DOHH2 (cell line): ENCODE measurements around the gene KYAT1.
"Not testable (repeated sequence)": the region's sequence is repeated elsewhere in the genome, so short reads cannot be mapped to it uniquely, and the experiment has no call there.

Source experiments
- H3F3A ChIP-seq: fragments of 200-600 bp; sonication (generic), shearing (Covaris generic); 2 replicates; pipeline ENCODE4 v1.6.0; 2016; ENCODE audit warnings: antibody characterized with exemption, mild to moderate bottlenecking; ENCODE audit not compliant: control insufficient read depth, insufficient read depth
- H3K27ac ChIP-seq: fragments of 200-600 bp; sonication (generic); 2 replicates; pipeline ENCODE4 v1.5.1; 2014; ENCODE audit warnings: low read depth, mild to moderate bottlenecking, low read length, moderate library complexity
- H3K27me3 ChIP-seq: fragments of 200-600 bp; sonication (generic); 2 replicates; pipeline ENCODE4 v1.6.1; 2014; ENCODE audit warnings: mild to moderate bottlenecking, low read length, mixed read lengths; ENCODE audit not compliant: control insufficient read depth
- H3K36me3 ChIP-seq: fragments of 200-600 bp; sonication (generic); 2 replicates; pipeline ENCODE4 v1.6.1; 2014; ENCODE audit warnings: mild to moderate bottlenecking, low read length, moderate library complexity, mixed read lengths; ENCODE audit not compliant: control insufficient read depth
- H3K4me1 ChIP-seq: fragments of 200-600 bp; sonication (generic); 2 replicates; pipeline ENCODE4 v1.6.1; 2014; ENCODE audit warnings: mild to moderate bottlenecking, low read length, mixed read lengths; ENCODE audit not compliant: control insufficient read depth
- H3K4me2 ChIP-seq: fragments of 200-600 bp; sonication (generic); 2 replicates; pipeline ENCODE4 v1.6.0; 2014; ENCODE audit warnings: mild to moderate bottlenecking, low read length, moderate library complexity
- H3K4me3 ChIP-seq: fragments of 200-600 bp; sonication (generic); 2 replicates; pipeline ENCODE4 v1.5.1; 2014; ENCODE audit warnings: mild to moderate bottlenecking, low read length, mixed read lengths
- H3K79me2 ChIP-seq: fragments of 200-600 bp; sonication (generic); 2 replicates; pipeline ENCODE4 v1.6.1; 2014; ENCODE audit warnings: mild to moderate bottlenecking, low read length, mixed read lengths; ENCODE audit not compliant: control insufficient read depth
- H3K9me2 ChIP-seq: fragments of 200-600 bp; sonication (generic); replicated peaks from 2 replicates; pipeline ENCODE4 v1.6.1; 2014; ENCODE audit warnings: mild to moderate bottlenecking, low read length, mixed read lengths; ENCODE audit not compliant: control insufficient read depth
- H3K9me3 ChIP-seq: fragments of 200-600 bp; sonication (generic); 2 replicates; pipeline ENCODE4 v1.6.1; 2014; ENCODE audit warnings: antibody characterized with exemption, low read length, mixed read lengths; ENCODE audit not compliant: control insufficient read depth, insufficient read depth
- H4K20me1 ChIP-seq: fragments of 200-600 bp; sonication (generic); 2 replicates; pipeline ENCODE4 v1.6.0; 2014; ENCODE audit warnings: low read depth, mild to moderate bottlenecking, antibody characterized with exemption, low read length, moderate library complexity; ENCODE audit not compliant: control insufficient read depth, insufficient read depth
- EZH2phosphoT487 ChIP-seq: fragments of 200-600 bp; sonication (generic); IDR thresholded peaks from 2 replicates; pipeline ENCODE4 v1.6.1; 2017; ENCODE audit warnings: borderline replicate concordance, mild to moderate bottlenecking, antibody characterized with exemption, low read length, moderate library complexity, mixed read lengths
- TF ChIP-seq, protein P1 (sequence below): fragments of 200-600 bp; sonication (generic); IDR thresholded peaks from one replicate; pipeline ENCODE4 v1.5.1; 2014; ENCODE audit warnings: antibody characterized with exemption, mild to moderate bottlenecking, low read depth, low read length; ENCODE audit not compliant: poor library complexity, severe bottlenecking

KYAT1 gene

GRCh38 chr9:128845186-128845931 is 36.4 kb downstream of the KYAT1 start:
- TF ChIP-seq EZH2phosphoT487: no peak
- TF ChIP-seq, protein P1, sequence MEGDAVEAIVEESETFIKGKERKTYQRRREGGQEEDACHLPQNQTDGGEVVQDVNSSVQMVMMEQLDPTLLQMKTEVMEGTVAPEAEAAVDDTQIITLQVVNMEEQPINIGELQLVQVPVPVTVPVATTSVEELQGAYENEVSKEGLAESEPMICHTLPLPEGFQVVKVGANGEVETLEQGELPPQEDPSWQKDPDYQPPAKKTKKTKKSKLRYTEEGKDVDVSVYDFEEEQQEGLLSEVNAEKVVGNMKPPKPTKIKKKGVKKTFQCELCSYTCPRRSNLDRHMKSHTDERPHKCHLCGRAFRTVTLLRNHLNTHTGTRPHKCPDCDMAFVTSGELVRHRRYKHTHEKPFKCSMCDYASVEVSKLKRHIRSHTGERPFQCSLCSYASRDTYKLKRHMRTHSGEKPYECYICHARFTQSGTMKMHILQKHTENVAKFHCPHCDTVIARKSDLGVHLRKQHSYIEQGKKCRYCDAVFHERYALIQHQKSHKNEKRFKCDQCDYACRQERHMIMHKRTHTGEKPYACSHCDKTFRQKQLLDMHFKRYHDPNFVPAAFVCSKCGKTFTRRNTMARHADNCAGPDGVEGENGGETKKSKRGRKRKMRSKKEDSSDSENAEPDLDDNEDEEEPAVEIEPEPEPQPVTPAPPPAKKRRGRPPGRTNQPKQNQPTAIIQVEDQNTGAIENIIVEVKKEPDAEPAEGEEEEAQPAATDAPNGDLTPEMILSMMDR: no peak
- no peak overlapping the region for H3K4me3 ChIP-seq
- no peaks in the 10 kb centered on the region for H3K9me2 ChIP-seq
- H3K4me2 ChIP-seq: no peak overlapping the region
- H3K4me1 ChIP-seq: no peaks in the 10 kb centered on the region
- no peaks in the 10 kb centered on the region for H3F3A ChIP-seq
- H3K27ac ChIP-seq: no peak overlapping the region
- H3K27me3 ChIP-seq: no peaks in the 10 kb centered on the region
- H3K79me2 ChIP-seq: peaks cover 8% of the 10 kb centered on the region; the same call in 1 of the 2 replicates
- H4K20me1 ChIP-seq: no peaks in the 10 kb centered on the region
- peaks cover 5% of the 10 kb centered on the region; the same call in 1 of the 2 replicates for H3K36me3 ChIP-seq
- H3K9me3 ChIP-seq: no peaks in the 10 kb centered on the region

DNA sequence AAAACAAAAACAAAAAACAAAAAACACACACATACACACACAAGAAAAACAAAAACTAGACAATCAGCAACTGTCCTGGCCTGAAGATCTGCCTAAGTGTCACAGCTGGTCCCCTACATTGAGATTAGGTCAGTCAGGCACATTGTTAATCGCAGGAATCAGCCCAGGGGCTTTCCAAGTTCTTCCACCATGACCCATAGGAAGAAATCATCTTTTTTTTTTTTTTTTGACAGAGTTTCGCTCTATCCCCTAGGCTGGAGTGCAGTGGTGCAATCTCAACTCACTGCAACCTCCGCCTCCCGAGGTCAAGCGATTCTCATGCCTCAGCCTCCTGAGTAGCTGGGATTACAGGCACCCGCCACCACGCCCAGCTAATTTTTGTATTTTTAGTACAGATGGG is 38.6 kb downstream of the KYAT1 start:
- H3K4me2 ChIP-seq, H3K36me3 ChIP-seq, H3K4me1 ChIP-seq, H3K9me2 ChIP-seq, H3K4me3 ChIP-seq, H4K20me1 ChIP-seq, H3K27me3 ChIP-seq, H3K79me2 ChIP-seq, H3F3A ChIP-seq, H3K27ac ChIP-seq, H3K9me3 ChIP-seq: not testable (repeated sequence)

DNA sequence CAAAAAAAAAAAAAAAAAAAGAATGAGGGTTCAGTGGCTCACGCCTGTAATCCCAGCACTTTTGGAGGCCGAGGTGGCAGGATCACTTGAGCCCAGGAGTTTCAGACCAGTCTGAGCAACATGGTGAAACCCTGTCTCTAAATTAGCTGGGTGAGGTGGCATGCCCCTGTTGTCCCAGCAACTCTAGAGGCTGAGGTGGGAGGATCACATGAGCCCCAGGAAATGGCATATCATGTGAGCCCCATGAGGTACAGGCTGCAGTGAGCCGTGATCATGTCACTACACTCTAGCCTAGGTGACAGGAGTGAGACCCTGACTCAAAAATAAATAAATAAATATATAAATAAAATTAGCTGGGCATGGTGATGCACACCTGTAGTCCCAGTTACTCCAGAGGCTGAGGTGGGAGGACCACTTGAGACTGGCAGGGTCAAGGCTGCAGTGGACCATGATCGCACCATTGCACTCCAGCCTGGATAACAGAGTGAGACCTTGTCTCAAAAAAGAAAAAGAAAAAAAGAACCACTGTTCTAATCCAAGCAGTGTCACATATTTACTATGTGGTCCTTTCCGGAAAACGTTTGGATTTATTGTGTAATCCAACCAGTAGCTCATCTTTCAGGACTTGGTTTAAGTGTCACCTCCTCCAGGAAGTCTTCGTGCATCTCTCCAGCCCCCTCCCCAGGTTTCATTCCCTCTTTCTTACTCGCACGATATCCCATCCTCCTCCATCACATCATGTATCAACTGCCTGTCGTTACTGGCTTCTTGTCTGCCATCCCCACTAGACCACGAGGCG is 39.9 kb downstream of the KYAT1 start:
- H3K9me2 ChIP-seq: no peaks in the 10 kb centered on the region
- no peaks in the 10 kb centered on the region for H3K27me3 ChIP-seq
- H3K4me2 ChIP-seq: no peak overlapping the region
- H3K79me2 ChIP-seq: peaks cover 3% of the 10 kb centered on the region; the same call in 1 of the 2 replicates
- no peaks in the 10 kb centered on the region for H3K4me1 ChIP-seq
- no peaks in the 10 kb centered on the region for H4K20me1 ChIP-seq
- H3K27ac ChIP-seq: no peak overlapping the region
- TF ChIP-seq EZH2phosphoT487: no peak
- TF ChIP-seq, protein P1: no peak
- no peak overlapping the region for H3K4me3 ChIP-seq
- no peaks in the 10 kb centered on the region for H3F3A ChIP-seq
- H3K9me3 ChIP-seq: no peaks in the 10 kb centered on the region
- H3K36me3 ChIP-seq: peaks cover 17% of the 10 kb centered on the region; the same call in 1 of the 2 replicates

DNA sequence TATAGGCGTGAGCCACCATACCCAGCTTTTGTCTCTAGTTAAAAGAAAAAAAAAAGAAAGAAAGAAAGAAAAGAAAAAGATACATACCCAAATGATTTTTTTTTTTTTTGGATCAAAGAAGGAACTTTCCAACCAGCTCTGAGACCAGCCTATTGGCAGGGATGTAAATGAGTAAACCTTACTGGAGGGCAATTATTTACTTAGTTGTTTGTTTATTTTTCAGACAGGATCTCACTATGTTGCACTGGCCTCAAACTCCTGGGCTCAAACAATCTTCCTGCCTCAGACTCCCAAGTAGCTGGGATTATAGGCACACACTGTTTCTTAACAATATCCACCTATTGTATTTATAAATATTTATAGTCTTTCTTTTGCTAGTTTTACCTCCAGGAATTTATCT is 41.2 kb downstream of the KYAT1 start:
- no peak for TF ChIP-seq EZH2phosphoT487
- TF ChIP-seq, protein P1: no peak
- no peak overlapping the region for H3K4me3 ChIP-seq
- no peak overlapping the region for H3K27ac ChIP-seq
- no peaks in the 10 kb centered on the region for H4K20me1 ChIP-seq
- H3K27me3 ChIP-seq: no peaks in the 10 kb centered on the region
- H3K9me3 ChIP-seq: no peaks in the 10 kb centered on the region
- H3K9me2 ChIP-seq: no peaks in the 10 kb centered on the region
- no peaks in the 10 kb centered on the region for H3K4me1 ChIP-seq
- H3F3A ChIP-seq: no peaks in the 10 kb centered on the region
- H3K36me3 ChIP-seq: peaks cover 20% of the 10 kb centered on the region; the same call in 1 of the 2 replicates
- no peak overlapping the region for H3K4me2 ChIP-seq
- no peaks in the 10 kb centered on the region for H3K79me2 ChIP-seq
